GM12878 (cell line): ENCODE results near the gene RPL22.

ENCODE experiments used
- BRCA1 ChIP-seq: IDR thresholded peaks from 2 replicates; pipeline ENCODE4 v1.6.1; 2011; ENCODE audit warnings: low read depth, low read length, improper control_type of control experiment
- CTCF ChIP-seq, 3 experiments: IDR thresholded peaks in 2 of 3; conservative IDR thresholded peaks in 1 of 3; 2 replicates each; pipeline ENCODE4 v1.5.1; 2011; ENCODE audit warnings: low read depth in 3 of 3, low read length in 3 of 3, mild to moderate bottlenecking in 3 of 3, control low read depth in 2 of 3, moderate library complexity in 2 of 3, inconsistent platforms in 1 of 3, mixed read lengths in 1 of 3; ENCODE audit not compliant: control insufficient read depth in 2 of 3, insufficient read depth in 1 of 3; ENCODE audit errors: extremely low read depth in 1 of 3
- ETV6 ChIP-seq, 2 experiments: fragments of 450-650 bp in 1 of 2; IDR thresholded peaks in 1 of 2; conservative IDR thresholded peaks in 1 of 2; 2 replicates each; pipeline ENCODE4 v1.6.1; 2014; ENCODE audit warnings: antibody characterized with exemption in 1 of 2, borderline replicate concordance in 1 of 2, low read depth in 1 of 2, mild to moderate bottlenecking in 1 of 2, moderate library complexity in 1 of 2
- FOS ChIP-seq: IDR thresholded peaks from 3 replicates; pipeline ENCODE4 v1.6.1; 2011; ENCODE audit warnings: borderline replicate concordance; ENCODE audit not compliant: insufficient read length; ENCODE audit errors: extremely low read depth
- NBN ChIP-seq: fragments of 450-650 bp; IDR thresholded peaks from 2 replicates; pipeline ENCODE4 v1.6.1; 2016
- NFXL1 ChIP-seq: fragments of 450-650 bp; IDR thresholded peaks from 2 replicates; pipeline ENCODE4 v1.6.1; 2017; ENCODE audit warnings: antibody characterized with exemption, mild to moderate bottlenecking, borderline replicate concordance
- TF ChIP-seq, protein P1 (sequence below): IDR thresholded peaks from 2 replicates; pipeline ENCODE4 v1.6.1; 2012; ENCODE audit warnings: low read depth, low read length, improper control_type of control experiment

DNA sequence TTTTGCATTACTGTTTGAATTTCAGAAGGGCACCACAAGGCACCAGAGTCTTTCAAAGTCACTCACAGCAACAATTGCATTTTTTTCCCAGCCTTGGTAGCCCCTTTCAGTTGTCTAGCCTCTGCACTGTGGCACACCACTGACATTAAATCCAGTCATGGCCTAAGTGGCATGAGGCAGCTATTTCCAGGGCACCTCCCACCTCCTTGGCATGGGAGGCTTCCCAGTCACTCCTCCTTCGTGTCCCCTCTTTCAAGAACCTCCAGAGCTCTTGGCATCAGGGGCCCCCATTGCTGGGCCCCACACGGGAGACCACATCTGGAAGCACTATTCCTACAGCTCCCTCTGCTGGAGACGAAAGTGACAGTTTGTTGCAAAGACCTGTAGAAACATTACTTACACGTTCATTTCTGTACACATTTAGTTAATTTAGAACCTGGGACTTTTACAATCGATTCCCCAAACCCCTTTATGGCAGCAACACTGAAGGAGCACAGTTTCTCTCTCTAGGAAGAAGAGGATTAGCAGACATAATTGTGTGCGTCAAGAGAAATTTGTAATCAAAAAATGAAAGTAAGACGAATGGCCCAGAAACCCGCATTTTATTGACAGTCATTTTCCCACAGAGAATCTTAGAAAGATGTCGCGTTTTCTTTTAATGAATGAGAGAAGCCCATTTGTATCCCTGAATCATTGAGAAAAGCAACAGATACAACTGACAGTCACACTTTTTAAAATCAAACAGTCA, 13.6 kb downstream of the RPL22 start:
- peak; percentile 37 to 53 (median 45); a peak in 5 of 6 replicates for TF ChIP-seq CTCF (IDR thresholded peaks at IDR 0.05 in 2 of 3, conservative IDR thresholded peaks at IDR 0.05 in 1 of 3; ENCODE audit: control insufficient read depth in 2 of 3, extremely low read depth in 1 of 3, insufficient read depth in 1 of 3, low read depth in 3 of 3, low read length in 3 of 3)
- TF ChIP-seq NBN: no peak
- no peak for TF ChIP-seq FOS
- TF ChIP-seq BRCA1: no peak
- TF ChIP-seq, protein P1, sequence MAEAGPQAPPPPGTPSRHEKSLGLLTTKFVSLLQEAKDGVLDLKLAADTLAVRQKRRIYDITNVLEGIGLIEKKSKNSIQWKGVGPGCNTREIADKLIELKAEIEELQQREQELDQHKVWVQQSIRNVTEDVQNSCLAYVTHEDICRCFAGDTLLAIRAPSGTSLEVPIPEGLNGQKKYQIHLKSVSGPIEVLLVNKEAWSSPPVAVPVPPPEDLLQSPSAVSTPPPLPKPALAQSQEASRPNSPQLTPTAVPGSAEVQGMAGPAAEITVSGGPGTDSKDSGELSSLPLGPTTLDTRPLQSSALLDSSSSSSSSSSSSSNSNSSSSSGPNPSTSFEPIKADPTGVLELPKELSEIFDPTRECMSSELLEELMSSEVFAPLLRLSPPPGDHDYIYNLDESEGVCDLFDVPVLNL: no peak
- no peak for TF ChIP-seq ETV6 (conservative IDR thresholded peaks at IDR 0.05 in 1 of 2, IDR thresholded peaks at IDR 0.05 in 1 of 2; ENCODE audit: borderline replicate concordance in 1 of 2, low read depth in 1 of 2)
- no peak for TF ChIP-seq NFXL1
